Endodermal cell (in vitro differentiated cells): ENCODE data around the gene SDF2L1. TPM values are rescaled to one million over a fixed set of nuclear protein-coding genes. Genes with fewer than 3 reads are reported as not detected.
"Not testable (repeated sequence)": the region's sequence is repeated elsewhere in the genome, so short reads cannot be mapped to it uniquely, and the experiment has no call there.

Source experiments
- DNase-seq: peaks from one replicate; pipeline ENCODE4 v3.0.0-alpha.2; 2017
- H3K27ac ChIP-seq: 2 replicates; pipeline ENCODE4 v1.5.1; 2013; ENCODE audit warnings: mild to moderate bottlenecking, low read depth, low read length, moderate library complexity
- H3K27me3 ChIP-seq: 2 replicates; pipeline ENCODE4 v1.6.1; 2013; ENCODE audit warnings: mild to moderate bottlenecking, low read length, moderate library complexity; ENCODE audit not compliant: insufficient read depth, control insufficient read depth, poor library complexity, severe bottlenecking
- H3K36me3 ChIP-seq: 2 replicates; pipeline ENCODE4 v1.7.0; 2013; ENCODE audit warnings: mild to moderate bottlenecking, low read length, moderate library complexity; ENCODE audit not compliant: control insufficient read depth, insufficient read depth
- H3K4me1 ChIP-seq: one replicate; pipeline ENCODE4 v1.7.0; 2013; ENCODE audit warnings: low read length; ENCODE audit not compliant: control insufficient read depth, insufficient read depth
- H3K4me3 ChIP-seq: 2 replicates; pipeline ENCODE4 v1.5.1; 2013; ENCODE audit warnings: mild to moderate bottlenecking, low read length, moderate library complexity
- H3K9ac ChIP-seq: 2 replicates; pipeline ENCODE4 v1.6.1; 2013; ENCODE audit warnings: mild to moderate bottlenecking, low read length, moderate library complexity; ENCODE audit not compliant: poor library complexity, severe bottlenecking; ENCODE audit errors: extremely low read depth
- H3K9me3 ChIP-seq: 2 replicates; pipeline ENCODE4 v1.6.1; 2013; ENCODE audit warnings: mild to moderate bottlenecking, low read length, moderate library complexity; ENCODE audit not compliant: control insufficient read depth
- H3K27ac Mint-ChIP-seq: 2 replicates; pipeline ENCODE4 v1.8.0; 2020; ENCODE audit warnings: mixed read lengths
- H3K27me3 Mint-ChIP-seq: 2 replicates; pipeline ENCODE4 v1.8.0; 2021; ENCODE audit warnings: mild to moderate bottlenecking, mixed read lengths; ENCODE audit not compliant: insufficient read depth
- H3K36me3 Mint-ChIP-seq: 2 replicates; pipeline ENCODE4 v1.8.0; 2020; ENCODE audit warnings: low read depth, mixed read lengths
- H3K4me1 Mint-ChIP-seq: 2 replicates; pipeline ENCODE4 v1.8.0; 2020; ENCODE audit warnings: mixed read lengths
- H3K4me3 Mint-ChIP-seq: 2 replicates; pipeline ENCODE4 v1.8.0; 2020; ENCODE audit warnings: mild to moderate bottlenecking, moderate library complexity, mixed read lengths
- H3K9me3 Mint-ChIP-seq: 2 replicates; pipeline ENCODE4 v1.8.0; 2020; ENCODE audit warnings: mild to moderate bottlenecking, mixed read lengths
- WGBS, 2 experiments: methylation state at CpG; one replicate each; pipeline versions ENCODE4 v1.1.5 to v1.1.7; 2013; ENCODE audit warnings: missing lambda C conversion rate in 2 of 2, mixed read lengths in 1 of 2; ENCODE audit not compliant: insufficient coverage in 1 of 2, insufficient read length in 1 of 2; 5-methylcytosine and 5-hydroxymethylcytosine counted together
- total RNA-seq, 2 donors: library from RNA; stranded (reverse); fragmentation: NEBNext Ultra II Directional in 1 of 2; extraction: Animal tissue kit (Norgen Biotek cat#: 25700) in 1 of 2; gene quantifications; 2 replicates in 1 of 2; 3 replicates in 1 of 2; pipeline ENCODE4 v1.2.1, GENCODE V29; 2021
- TF ChIP-seq, protein P1 (sequence below): fragments of 200-600 bp; sonication (generic); conservative IDR thresholded peaks from 2 replicates; pipeline ENCODE4 v1.5.0; 2021; ENCODE audit warnings: antibody characterized with exemption, mild to moderate bottlenecking

The SDF2L1 gene
- total RNA-seq, 2 donors from 2014 or later: 30.3 to 61.4 TPM

DNA sequence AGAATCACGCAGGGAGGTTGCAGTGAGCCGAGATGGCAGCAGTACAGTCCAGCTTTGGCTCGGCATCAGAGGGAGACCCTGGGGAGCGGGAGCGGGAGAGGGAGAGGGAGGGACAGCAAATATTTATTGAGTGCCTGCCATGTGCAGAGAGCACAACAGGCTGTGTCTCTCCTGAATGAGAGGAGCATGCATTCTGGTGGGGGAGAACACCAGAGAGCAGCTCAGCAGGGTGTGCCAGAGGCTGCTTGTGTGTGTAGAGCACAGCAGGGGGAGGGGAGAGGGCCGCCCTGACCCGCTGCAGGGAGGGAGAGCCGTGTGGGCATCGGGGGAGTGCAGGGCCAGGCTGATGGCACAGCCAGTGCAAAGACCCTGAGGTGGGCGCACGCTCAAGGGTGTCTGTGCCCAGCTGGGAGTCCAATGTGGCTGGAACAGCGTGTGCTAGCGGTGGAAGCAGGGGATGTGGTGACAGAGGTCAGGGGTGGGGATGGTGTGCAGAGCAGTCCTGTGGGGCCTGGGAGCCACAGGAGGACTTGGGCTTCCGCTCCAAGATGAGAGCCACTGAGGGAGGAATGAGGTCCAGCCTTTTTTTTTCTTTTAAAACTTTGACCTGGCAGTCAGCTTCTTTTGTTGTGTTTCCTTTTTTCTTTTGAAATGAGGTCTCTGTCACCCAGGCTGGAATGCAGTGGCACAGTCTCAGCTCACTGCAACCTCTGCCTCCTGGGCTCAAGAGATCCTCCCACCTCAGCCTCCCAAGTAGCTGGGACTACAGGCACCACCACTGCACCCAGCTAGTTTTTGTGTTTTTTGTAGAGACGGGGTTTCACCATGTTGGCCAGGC is 35.7 kb downstream of the SDF2L1 start:
- Histone ChIP-seq H3K4me1 (no peaks in the 10 kb centered on the region), H3K27me3 (no peaks in the 10 kb centered on the region), H3K9me3 (no peaks in the 10 kb centered on the region), H3K36me3 (peaks cover 37% of the 10 kb centered on the region), H3K9ac (no peak overlapping the region), H3K27ac (no peak overlapping the region), H3K4me3 (no peak overlapping the region)
- TF ChIP-seq, protein P1, sequence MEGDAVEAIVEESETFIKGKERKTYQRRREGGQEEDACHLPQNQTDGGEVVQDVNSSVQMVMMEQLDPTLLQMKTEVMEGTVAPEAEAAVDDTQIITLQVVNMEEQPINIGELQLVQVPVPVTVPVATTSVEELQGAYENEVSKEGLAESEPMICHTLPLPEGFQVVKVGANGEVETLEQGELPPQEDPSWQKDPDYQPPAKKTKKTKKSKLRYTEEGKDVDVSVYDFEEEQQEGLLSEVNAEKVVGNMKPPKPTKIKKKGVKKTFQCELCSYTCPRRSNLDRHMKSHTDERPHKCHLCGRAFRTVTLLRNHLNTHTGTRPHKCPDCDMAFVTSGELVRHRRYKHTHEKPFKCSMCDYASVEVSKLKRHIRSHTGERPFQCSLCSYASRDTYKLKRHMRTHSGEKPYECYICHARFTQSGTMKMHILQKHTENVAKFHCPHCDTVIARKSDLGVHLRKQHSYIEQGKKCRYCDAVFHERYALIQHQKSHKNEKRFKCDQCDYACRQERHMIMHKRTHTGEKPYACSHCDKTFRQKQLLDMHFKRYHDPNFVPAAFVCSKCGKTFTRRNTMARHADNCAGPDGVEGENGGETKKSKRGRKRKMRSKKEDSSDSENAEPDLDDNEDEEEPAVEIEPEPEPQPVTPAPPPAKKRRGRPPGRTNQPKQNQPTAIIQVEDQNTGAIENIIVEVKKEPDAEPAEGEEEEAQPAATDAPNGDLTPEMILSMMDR: no peak
- Mint-ChIP-seq H3K9me3 (peaks cover 26% of the 10 kb centered on the region), H3K4me3 (no peak overlapping the region), H3K27me3 (no peaks in the 10 kb centered on the region), H3K36me3 (peaks cover 65% of the 10 kb centered on the region), H3K4me1 (no peaks in the 10 kb centered on the region), H3K27ac (no peak overlapping the region)
- 91 to 96% methylated on average over 8 to 15 of the region's 15 CpGs for WGBS, 2 experiments
- no peak for DNase-seq

DNA sequence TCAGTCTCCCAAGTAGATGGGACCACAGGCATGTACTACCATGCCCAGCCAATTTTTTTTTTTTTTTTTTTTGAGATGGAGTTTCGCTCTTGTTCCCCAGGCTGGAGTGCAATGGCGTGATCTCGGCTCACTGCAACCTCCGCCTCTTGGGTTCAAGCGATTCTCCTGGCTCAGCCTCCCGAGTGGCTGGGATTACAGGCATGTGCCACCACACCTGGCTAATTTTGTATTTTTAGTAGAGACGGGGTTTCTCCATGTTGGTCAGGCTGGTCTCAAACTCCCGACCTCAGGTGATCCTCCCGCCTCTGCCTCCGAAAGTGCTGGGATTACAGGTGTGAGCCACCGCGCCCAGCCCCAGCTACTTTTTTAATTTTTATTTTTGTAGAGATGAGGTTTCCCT is 36.7 kb downstream of the SDF2L1 start:
- H3K9me3 ChIP-seq, H3K4me1 Mint-ChIP-seq, H3K9ac ChIP-seq, H3K27me3 Mint-ChIP-seq, DNase-seq, H3K4me1 ChIP-seq, H3K27me3 ChIP-seq, H3K27ac Mint-ChIP-seq, H3K27ac ChIP-seq, H3K4me3 ChIP-seq, H3K4me3 Mint-ChIP-seq: not testable (repeated sequence)
- H3K36me3 Mint-ChIP-seq: peaks cover 61% of the 10 kb centered on the region
- 96% methylated on average over 11 of the region's 12 CpGs; no CpG with 5 or more reads in 1 of the 2 experiments for WGBS, 2 experiments
- H3K36me3 ChIP-seq: peaks cover 29% of the 10 kb centered on the region
- peaks cover 26% of the 10 kb centered on the region for H3K9me3 Mint-ChIP-seq

DNA sequence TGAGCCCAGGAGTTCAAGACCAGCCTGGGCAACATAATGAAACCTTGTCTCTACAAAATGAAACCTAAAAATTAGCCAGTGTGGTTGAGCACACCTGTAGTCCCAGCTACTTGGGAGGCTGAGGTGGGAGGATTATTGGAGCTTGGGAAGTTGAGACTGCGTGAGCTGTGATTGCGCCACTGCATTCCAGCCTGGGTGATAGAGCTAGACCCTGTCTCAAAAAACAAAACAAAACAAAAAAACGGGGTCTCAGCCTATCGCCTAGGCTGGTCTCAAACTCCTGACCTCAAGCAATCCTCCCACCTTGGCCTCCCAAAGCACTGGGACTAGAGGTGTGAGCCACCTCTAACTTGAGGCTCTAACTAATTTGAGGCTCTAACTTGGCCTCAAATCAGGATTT is 37.3 kb downstream of the SDF2L1 start:
- H3K9me3 Mint-ChIP-seq: peaks cover 26% of the 10 kb centered on the region
- no peak overlapping the region for H3K4me3 Mint-ChIP-seq
- Histone ChIP-seq H3K27me3 (no peaks in the 10 kb centered on the region), H3K27ac (no peak overlapping the region), H3K4me3 (no peak overlapping the region), H3K9me3 (no peaks in the 10 kb centered on the region), H3K9ac (no peak overlapping the region), H3K4me1 (no peaks in the 10 kb centered on the region), H3K36me3 (peaks cover 25% of the 10 kb centered on the region)
- no peaks in the 10 kb centered on the region for H3K4me1 Mint-ChIP-seq
- no peaks in the 10 kb centered on the region for H3K27me3 Mint-ChIP-seq
- no peak for DNase-seq
- WGBS, 2 experiments: 91 to 100% methylated on average over 3 to 4 of the region's 4 CpGs
- no peak overlapping the region for H3K27ac Mint-ChIP-seq
- TF ChIP-seq, protein P1: no peak
- H3K36me3 Mint-ChIP-seq: peaks cover 57% of the 10 kb centered on the region
